HEK293 (cell line): ENCODE data around the gene HPF1.

Source experiments
- CTCF ChIA-PET: fragments of 350-600 bp; formaldehyde crosslinking; extraction: SDS; loops from one replicate; lab custom pipeline; 2021; ENCODE audit warnings: antibody characterized with exemption; lab: Yijun Ruan, JAX
- POLR2A ChIA-PET: fragments of 300-600 bp; formaldehyde crosslinking; extraction: SDS; loops from one replicate; lab custom pipeline; 2020; ENCODE audit warnings: antibody characterized with exemption, inconsistent platforms; lab: Yijun Ruan, JAX
- H3K27ac ChIP-seq: fragments of 200-500 bp; sonication (Bioruptor generic); 2 replicates; pipeline ENCODE4 v1.5.1; 2014; ENCODE audit warnings: low read depth, low read length, control low read depth, inconsistent platforms; ENCODE audit errors: extremely low read depth
- H3K36me3 ChIP-seq, 2 experiments: fragments of 200-500 bp in 1 of 2; sonication (Bioruptor generic) in 1 of 2; 1 replicate in 1 of 2; 2 replicates in 1 of 2; pipeline ENCODE4 v1.5.1; 2014 to 2017; ENCODE audit warnings: inconsistent platforms in 2 of 2, low read length in 2 of 2; ENCODE audit not compliant: control insufficient read depth in 2 of 2, insufficient read depth in 1 of 2
- H3K4me1 ChIP-seq: fragments of 200-500 bp; sonication (Bioruptor generic); 2 replicates; pipeline ENCODE4 v1.5.1; 2014; ENCODE audit warnings: mild to moderate bottlenecking, low read length, inconsistent platforms; ENCODE audit not compliant: control insufficient read depth, insufficient read depth
- H3K4me3 ChIP-seq: 2 replicates; pipeline ENCODE4 v1.5.1; 2011; ENCODE audit warnings: low read depth, mild to moderate bottlenecking, control low read depth, low read length, moderate library complexity
- H3K9me3 ChIP-seq: fragments of 200-500 bp; sonication (Bioruptor generic); 2 replicates; pipeline ENCODE4 v1.5.1; 2014; ENCODE audit warnings: low read depth, low read length, inconsistent platforms; ENCODE audit not compliant: control insufficient read depth, insufficient read depth
- RBAK ChIP-seq: fragments of 450-650 bp; formaldehyde crosslinking; IDR thresholded peaks from 2 replicates; pipeline ENCODE4 v1.5.1; 2016; ENCODE audit warnings: missing biosample characterization, missing genetic modification characterization
- ZEB2 ChIP-seq: fragments of 450-650 bp; formaldehyde crosslinking; IDR thresholded peaks from 2 replicates; pipeline ENCODE4 v1.5.1; 2016; ENCODE audit warnings: missing biosample characterization, missing genetic modification characterization
- ZNF174 ChIP-seq: fragments of 450-650 bp; formaldehyde crosslinking; IDR thresholded peaks from 2 replicates; pipeline ENCODE4 v1.5.0; 2017; ENCODE audit warnings: missing biosample characterization, mild to moderate bottlenecking, missing genetic modification characterization
- ZNF23 ChIP-seq: fragments of 450-650 bp; formaldehyde crosslinking; IDR thresholded peaks from 2 replicates; pipeline ENCODE4 v1.5.1; 2016; ENCODE audit warnings: missing biosample characterization, missing genetic modification characterization, borderline replicate concordance
- ZNF239 ChIP-seq: fragments of 450-650 bp; formaldehyde crosslinking; IDR thresholded peaks from 2 replicates; pipeline ENCODE4 v1.5.1; 2016; ENCODE audit warnings: missing biosample characterization, missing genetic modification characterization
- ZNF274 ChIP-seq, 2 experiments: fragments of 200-500 bp in 1 of 2; fragments of 450-650 bp in 1 of 2; sonication (Bioruptor generic) in 1 of 2; formaldehyde crosslinking in 1 of 2; IDR thresholded peaks; 2 replicates each; pipeline versions ENCODE4 v1.5.1 to v1.6.1; 2014 to 2016; ENCODE audit warnings: borderline replicate concordance in 1 of 2, inconsistent platforms in 1 of 2, low read length in 1 of 2, missing biosample characterization in 1 of 2, missing genetic modification characterization in 1 of 2
- ZNF324 ChIP-seq: fragments of 450-650 bp; formaldehyde crosslinking; IDR thresholded peaks from 2 replicates; pipeline ENCODE4 v1.5.1; 2016; ENCODE audit warnings: missing biosample characterization, missing genetic modification characterization
- ZNF350 ChIP-seq: fragments of 450-650 bp; formaldehyde crosslinking; IDR thresholded peaks from 2 replicates; pipeline ENCODE4 v1.5.0; 2017; ENCODE audit warnings: missing biosample characterization, mild to moderate bottlenecking, missing genetic modification characterization
- ZNF600 ChIP-seq: fragments of 450-650 bp; formaldehyde crosslinking; IDR thresholded peaks from 2 replicates; pipeline ENCODE4 v1.5.1; 2016; ENCODE audit warnings: missing biosample characterization, missing genetic modification characterization
- ZNF621 ChIP-seq: fragments of 450-650 bp; formaldehyde crosslinking; IDR thresholded peaks from 2 replicates; pipeline ENCODE4 v1.5.1; 2017; ENCODE audit warnings: missing biosample characterization, missing genetic modification characterization
- ZNF626 ChIP-seq: fragments of 450-650 bp; sonication (Bioruptor Pico); formaldehyde crosslinking; IDR thresholded peaks from 2 replicates; pipeline ENCODE4 v1.5.1; 2018; ENCODE audit warnings: missing biosample characterization, missing genetic modification characterization, inconsistent platforms
- ZNF768 ChIP-seq: fragments of 450-650 bp; formaldehyde crosslinking; IDR thresholded peaks from 2 replicates; pipeline ENCODE4 v1.5.1; 2018; ENCODE audit warnings: missing biosample characterization, mild to moderate bottlenecking, missing genetic modification characterization
- TF ChIP-seq, protein P1 (sequence below): fragments of 450-650 bp; formaldehyde crosslinking; IDR thresholded peaks from 2 replicates; pipeline ENCODE4 v1.5.1; 2016; ENCODE audit warnings: missing biosample characterization, missing genetic modification characterization
- TF ChIP-seq, protein P2 (sequence below): fragments of 450-650 bp; IDR thresholded peaks from 2 replicates; pipeline ENCODE4 v1.5.1; 2018; ENCODE audit warnings: missing biosample characterization, mild to moderate bottlenecking, missing genetic modification characterization
- TF ChIP-seq, protein P3 (sequence below): fragments of 450-650 bp; formaldehyde crosslinking; IDR thresholded peaks from 2 replicates; pipeline ENCODE4 v1.5.1; 2016; ENCODE audit warnings: missing biosample characterization, missing genetic modification characterization, borderline replicate concordance
- TF ChIP-seq, protein P4 (sequence below): fragments of 450-650 bp; formaldehyde crosslinking; IDR thresholded peaks from 2 replicates; pipeline ENCODE4 v1.5.1; 2016; ENCODE audit warnings: missing biosample characterization, missing genetic modification characterization
- TF ChIP-seq, protein P5 (sequence below): fragments of 450-650 bp; formaldehyde crosslinking; conservative IDR thresholded peaks from 2 replicates; pipeline ENCODE4 v1.5.1; 2016; ENCODE audit warnings: low read depth, missing biosample characterization, missing genetic modification characterization

HPF1 gene

DNA sequence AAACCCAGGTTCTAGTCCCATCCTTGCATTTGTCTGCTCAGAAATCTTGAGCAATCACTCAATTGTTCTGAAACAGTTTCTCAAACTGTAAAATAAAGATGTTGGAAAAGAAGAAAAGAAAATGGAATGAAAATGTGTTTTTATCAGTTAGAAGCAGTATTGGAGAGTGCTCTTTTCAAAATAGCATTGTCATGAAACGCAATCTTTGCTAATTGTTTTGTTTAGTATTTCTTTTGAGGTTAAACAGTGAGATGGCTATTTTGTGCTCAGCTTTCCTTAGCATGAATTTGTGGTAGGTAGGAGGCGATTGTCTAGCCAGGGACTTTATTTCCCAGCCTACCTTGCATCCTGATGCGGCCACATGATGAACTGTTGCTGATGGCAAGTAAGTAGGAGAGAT lies 10.6 kb upstream of the HPF1 start (continued):
- no peak for TF ChIP-seq ZNF621 (tag by site-specific recombination)

DNA sequence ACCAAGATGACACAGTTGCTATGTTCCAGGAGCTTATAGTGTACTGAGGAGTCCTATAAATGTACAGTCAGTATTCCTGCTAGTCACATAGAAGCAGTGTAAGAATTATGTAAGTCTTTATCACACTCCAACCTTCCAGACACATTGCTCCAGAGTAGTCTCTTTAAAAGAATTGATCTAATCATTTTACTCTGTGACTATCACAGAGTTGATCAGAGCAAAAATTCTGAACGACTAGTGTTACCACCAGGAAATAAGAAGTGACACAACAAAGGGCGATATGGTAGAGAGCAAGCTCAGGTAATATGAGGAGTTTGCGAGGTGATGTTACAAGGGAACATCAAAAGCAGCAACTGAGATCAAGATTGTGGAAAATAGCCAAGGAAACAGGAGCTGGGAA lies 9.0 kb upstream of the HPF1 start:
- Histone ChIP-seq H3K4me3 (no peak overlapping the region), H3K9me3 (no peaks in the 10 kb centered on the region), H3K36me3 (no peaks in the 10 kb centered on the region), H3K27ac (no peak overlapping the region), H3K4me1 (no peaks in the 10 kb centered on the region)
- CTCF ChIA-PET: interaction anchor here (0.6 kb wide), 1 partner anchor 275 kb away, joined by 4 read pairs; no protein-coding TSS in a partner anchor
- TF ChIP-seq, protein P1, sequence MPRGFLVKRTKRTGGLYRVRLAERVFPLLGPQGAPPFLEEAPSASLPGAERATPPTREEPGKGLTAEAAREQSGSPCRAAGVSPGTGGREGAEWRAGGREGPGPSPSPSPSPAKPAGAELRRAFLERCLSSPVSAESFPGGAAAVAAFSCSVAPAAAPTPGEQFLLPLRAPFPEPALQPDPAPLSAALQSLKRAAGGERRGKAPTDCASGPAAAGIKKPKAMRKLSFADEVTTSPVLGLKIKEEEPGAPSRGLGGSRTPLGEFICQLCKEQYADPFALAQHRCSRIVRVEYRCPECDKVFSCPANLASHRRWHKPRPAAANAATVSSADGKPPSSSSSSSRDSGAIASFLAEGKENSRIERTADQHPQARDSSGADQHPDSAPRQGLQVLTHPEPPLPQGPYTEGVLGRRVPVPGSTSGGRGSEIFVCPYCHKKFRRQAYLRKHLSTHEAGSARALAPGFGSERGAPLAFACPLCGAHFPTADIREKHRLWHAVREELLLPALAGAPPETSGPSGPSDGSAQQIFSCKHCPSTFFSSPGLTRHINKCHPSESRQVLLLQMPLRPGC: no peak
- no peak for TF ChIP-seq ZNF174 (tag by site-specific recombination)
- POLR2A ChIA-PET: interaction anchor here (1.1 kb wide), 1 partner anchor 9 kb away, joined by 3 read pairs; the partner anchor contains the start of gene HPF1

DNA sequence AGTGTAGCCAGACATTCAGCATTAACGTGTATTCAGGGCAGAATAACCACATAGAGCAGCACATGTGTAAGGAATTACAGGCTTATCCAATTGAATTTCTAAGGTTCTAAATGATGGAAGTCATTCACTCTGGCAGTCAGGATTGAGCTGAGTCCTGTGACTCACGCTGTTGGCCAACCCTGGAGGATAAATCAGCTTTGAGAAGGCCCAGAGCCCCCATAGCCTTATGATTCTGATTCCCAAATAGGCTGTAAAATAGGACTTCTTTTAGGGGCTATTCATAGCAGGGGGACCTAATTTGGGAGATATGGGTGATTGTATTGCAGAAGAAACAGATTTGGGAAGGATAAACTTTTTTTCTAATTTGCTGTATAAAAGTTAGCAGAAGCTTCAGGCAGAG lies 8.1 kb upstream of the HPF1 start:
- POLR2A ChIA-PET: interaction anchor here (1.1 kb wide), 1 partner anchor 8 kb away, joined by 3 read pairs; the partner anchor contains the start of gene HPF1
- Histone ChIP-seq H3K4me3 (no peak overlapping the region), H3K27ac (no peak overlapping the region), H3K9me3 (no peaks in the 10 kb centered on the region), H3K4me1 (no peaks in the 10 kb centered on the region), H3K36me3 (no peaks in the 10 kb centered on the region)
- CTCF ChIA-PET: no interaction called here
- TF ChIP-seq, protein P2, sequence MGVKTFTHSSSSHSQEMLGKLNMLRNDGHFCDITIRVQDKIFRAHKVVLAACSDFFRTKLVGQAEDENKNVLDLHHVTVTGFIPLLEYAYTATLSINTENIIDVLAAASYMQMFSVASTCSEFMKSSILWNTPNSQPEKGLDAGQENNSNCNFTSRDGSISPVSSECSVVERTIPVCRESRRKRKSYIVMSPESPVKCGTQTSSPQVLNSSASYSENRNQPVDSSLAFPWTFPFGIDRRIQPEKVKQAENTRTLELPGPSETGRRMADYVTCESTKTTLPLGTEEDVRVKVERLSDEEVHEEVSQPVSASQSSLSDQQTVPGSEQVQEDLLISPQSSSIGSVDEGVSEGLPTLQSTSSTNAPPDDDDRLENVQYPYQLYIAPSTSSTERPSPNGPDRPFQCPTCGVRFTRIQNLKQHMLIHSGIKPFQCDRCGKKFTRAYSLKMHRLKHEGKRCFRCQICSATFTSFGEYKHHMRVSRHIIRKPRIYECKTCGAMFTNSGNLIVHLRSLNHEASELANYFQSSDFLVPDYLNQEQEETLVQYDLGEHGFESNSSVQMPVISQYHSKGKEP (tag by site-specific recombination): no peak
- TF ChIP-seq, protein P3, sequence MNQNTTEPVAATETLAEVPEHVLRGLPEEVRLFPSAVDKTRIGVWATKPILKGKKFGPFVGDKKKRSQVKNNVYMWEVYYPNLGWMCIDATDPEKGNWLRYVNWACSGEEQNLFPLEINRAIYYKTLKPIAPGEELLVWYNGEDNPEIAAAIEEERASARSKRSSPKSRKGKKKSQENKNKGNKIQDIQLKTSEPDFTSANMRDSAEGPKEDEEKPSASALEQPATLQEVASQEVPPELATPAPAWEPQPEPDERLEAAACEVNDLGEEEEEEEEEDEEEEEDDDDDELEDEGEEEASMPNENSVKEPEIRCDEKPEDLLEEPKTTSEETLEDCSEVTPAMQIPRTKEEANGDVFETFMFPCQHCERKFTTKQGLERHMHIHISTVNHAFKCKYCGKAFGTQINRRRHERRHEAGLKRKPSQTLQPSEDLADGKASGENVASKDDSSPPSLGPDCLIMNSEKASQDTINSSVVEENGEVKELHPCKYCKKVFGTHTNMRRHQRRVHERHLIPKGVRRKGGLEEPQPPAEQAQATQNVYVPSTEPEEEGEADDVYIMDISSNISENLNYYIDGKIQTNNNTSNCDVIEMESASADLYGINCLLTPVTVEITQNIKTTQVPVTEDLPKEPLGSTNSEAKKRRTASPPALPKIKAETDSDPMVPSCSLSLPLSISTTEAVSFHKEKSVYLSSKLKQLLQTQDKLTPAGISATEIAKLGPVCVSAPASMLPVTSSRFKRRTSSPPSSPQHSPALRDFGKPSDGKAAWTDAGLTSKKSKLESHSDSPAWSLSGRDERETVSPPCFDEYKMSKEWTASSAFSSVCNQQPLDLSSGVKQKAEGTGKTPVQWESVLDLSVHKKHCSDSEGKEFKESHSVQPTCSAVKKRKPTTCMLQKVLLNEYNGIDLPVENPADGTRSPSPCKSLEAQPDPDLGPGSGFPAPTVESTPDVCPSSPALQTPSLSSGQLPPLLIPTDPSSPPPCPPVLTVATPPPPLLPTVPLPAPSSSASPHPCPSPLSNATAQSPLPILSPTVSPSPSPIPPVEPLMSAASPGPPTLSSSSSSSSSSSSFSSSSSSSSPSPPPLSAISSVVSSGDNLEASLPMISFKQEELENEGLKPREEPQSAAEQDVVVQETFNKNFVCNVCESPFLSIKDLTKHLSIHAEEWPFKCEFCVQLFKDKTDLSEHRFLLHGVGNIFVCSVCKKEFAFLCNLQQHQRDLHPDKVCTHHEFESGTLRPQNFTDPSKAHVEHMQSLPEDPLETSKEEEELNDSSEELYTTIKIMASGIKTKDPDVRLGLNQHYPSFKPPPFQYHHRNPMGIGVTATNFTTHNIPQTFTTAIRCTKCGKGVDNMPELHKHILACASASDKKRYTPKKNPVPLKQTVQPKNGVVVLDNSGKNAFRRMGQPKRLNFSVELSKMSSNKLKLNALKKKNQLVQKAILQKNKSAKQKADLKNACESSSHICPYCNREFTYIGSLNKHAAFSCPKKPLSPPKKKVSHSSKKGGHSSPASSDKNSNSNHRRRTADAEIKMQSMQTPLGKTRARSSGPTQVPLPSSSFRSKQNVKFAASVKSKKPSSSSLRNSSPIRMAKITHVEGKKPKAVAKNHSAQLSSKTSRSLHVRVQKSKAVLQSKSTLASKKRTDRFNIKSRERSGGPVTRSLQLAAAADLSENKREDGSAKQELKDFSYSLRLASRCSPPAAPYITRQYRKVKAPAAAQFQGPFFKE: no peak
- TF ChIP-seq ZNF23 (tag by site-specific recombination): no peak
- TF ChIP-seq, protein P4, sequence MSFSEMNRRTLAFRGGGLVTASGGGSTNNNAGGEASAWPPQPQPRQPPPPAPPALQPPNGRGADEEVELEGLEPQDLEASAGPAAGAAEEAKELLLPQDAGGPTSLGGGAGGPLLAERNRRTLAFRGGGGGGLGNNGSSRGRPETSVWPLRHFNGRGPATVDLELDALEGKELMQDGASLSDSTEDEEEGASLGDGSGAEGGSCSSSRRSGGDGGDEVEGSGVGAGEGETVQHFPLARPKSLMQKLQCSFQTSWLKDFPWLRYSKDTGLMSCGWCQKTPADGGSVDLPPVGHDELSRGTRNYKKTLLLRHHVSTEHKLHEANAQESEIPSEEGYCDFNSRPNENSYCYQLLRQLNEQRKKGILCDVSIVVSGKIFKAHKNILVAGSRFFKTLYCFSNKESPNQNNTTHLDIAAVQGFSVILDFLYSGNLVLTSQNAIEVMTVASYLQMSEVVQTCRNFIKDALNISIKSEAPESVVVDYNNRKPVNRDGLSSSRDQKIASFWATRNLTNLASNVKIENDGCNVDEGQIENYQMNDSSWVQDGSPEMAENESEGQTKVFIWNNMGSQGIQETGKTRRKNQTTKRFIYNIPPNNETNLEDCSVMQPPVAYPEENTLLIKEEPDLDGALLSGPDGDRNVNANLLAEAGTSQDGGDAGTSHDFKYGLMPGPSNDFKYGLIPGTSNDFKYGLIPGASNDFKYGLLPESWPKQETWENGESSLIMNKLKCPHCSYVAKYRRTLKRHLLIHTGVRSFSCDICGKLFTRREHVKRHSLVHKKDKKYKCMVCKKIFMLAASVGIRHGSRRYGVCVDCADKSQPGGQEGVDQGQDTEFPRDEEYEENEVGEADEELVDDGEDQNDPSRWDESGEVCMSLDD (tag by site-specific recombination): no peak
- TF ChIP-seq ZNF274 (IDR thresholded peaks at IDR 0.05; ENCODE audit: low read length): no peak
- TF ChIP-seq ZNF274 (tag by site-specific recombination; IDR thresholded peaks at IDR 0.05; ENCODE audit: borderline replicate concordance): no peak
- TF ChIP-seq, protein P5, sequence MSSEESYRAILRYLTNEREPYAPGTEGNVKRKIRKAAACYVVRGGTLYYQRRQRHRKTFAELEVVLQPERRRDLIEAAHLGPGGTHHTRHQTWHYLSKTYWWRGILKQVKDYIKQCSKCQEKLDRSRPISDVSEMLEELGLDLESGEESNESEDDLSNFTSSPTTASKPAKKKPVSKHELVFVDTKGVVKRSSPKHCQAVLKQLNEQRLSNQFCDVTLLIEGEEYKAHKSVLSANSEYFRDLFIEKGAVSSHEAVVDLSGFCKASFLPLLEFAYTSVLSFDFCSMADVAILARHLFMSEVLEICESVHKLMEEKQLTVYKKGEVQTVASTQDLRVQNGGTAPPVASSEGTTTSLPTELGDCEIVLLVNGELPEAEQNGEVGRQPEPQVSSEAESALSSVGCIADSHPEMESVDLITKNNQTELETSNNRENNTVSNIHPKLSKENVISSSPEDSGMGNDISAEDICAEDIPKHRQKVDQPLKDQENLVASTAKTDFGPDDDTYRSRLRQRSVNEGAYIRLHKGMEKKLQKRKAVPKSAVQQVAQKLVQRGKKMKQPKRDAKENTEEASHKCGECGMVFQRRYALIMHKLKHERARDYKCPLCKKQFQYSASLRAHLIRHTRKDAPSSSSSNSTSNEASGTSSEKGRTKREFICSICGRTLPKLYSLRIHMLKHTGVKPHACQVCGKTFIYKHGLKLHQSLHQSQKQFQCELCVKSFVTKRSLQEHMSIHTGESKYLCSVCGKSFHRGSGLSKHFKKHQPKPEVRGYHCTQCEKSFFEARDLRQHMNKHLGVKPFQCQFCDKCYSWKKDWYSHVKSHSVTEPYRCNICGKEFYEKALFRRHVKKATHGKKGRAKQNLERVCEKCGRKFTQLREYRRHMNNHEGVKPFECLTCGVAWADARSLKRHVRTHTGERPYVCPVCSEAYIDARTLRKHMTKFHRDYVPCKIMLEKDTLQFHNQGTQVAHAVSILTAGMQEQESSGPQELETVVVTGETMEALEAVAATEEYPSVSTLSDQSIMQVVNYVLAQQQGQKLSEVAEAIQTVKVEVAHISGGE (tag by site-specific recombination): no peak
- TF ChIP-seq ZEB2 (tag by site-specific recombination): no peak
- no peak for TF ChIP-seq ZNF239
- TF ChIP-seq RBAK (tag by site-specific recombination): no peak
- TF ChIP-seq ZNF324 (tag by site-specific recombination): no peak
- no peak for TF ChIP-seq ZNF626 (tag by site-specific recombination)
- no peak for TF ChIP-seq ZNF600 (tag by site-specific recombination)
- no peak for TF ChIP-seq ZNF350 (tag by site-specific recombination)
- TF ChIP-seq ZNF768 (tag by site-specific recombination): no peak
